ENCODE measurements around the gene ZNF275.
"Not testable (repeated sequence)": the region's sequence is repeated elsewhere in the genome, so short reads cannot be mapped to it uniquely, and the experiment has no call there.

ZNF275 gene

GRCh38 chrX:153381684-153382532 lies 48.0 kb downstream of the ZNF275 start:
- Histone ChIP-seq H3K4me3 (no peak overlapping the region), H3K4me1 (peaks cover 0 to 4% (median 0%) of the 10 kb centered on the region in 4 donors), H3K27ac (no peak overlapping the region), H3K9me3 (no peaks in the 10 kb centered on the region), H3K36me3 (no peaks in the 10 kb centered on the region), H3K27me3 (no peaks in the 10 kb centered on the region)
- intact Hi-C loops (cut with DNase I; ENCODE audit: low total_unique reads): no loop called here
- no peak for DNase-seq
- no peak for TF ChIP-seq CTCF (IDR thresholded peaks at IDR 0.05)

- H3K27ac ChIP-seq: no peak overlapping the region
These were observed 48.9 kb downstream of the ZNF275 start for GRCh38 chrX:153382563-153383482.

GRCh38 chrX:153384390-153384789 lies 50.4 kb downstream of the ZNF275 start:
- Histone ChIP-seq H3K4me1 (peaks cover 0 to 4% (median 0%) of the 10 kb centered on the region in 4 donors), H3K36me3 (no peaks in the 10 kb centered on the region), H3K27ac (no peak overlapping the region), H3K9me3 (no peaks in the 10 kb centered on the region), H3K4me3 (no peak overlapping the region), H3K27me3 (no peaks in the 10 kb centered on the region)
- no peak for TF ChIP-seq CTCF (IDR thresholded peaks at IDR 0.05)
- DNase-seq: no peak
- intact Hi-C loops (cut with DNase I; ENCODE audit: low total_unique reads): no loop called here

More at GRCh38 chrX:153382563-153383482, 48.9 kb downstream of the ZNF275 start:
- peaks cover 0 to 4% (median 0%) of the 10 kb centered on the region in 4 donors for H3K4me1 ChIP-seq
- no peak for TF ChIP-seq CTCF (IDR thresholded peaks at IDR 0.05)
- H3K4me3 ChIP-seq: no peak overlapping the region
- H3K9me3 ChIP-seq: no peaks in the 10 kb centered on the region
- no peaks in the 10 kb centered on the region for H3K36me3 ChIP-seq
- intact Hi-C loops (cut with DNase I; ENCODE audit: low total_unique reads): no loop called here
- no peaks in the 10 kb centered on the region for H3K27me3 ChIP-seq
- no peak for DNase-seq

GRCh38 chrX:153384973-153385372 lies 51.0 kb downstream of the ZNF275 start:
- H3K4me3 ChIP-seq; intact Hi-C loops (cut with DNase I; ENCODE audit: low total_unique reads); H3K4me1 ChIP-seq; H3K27me3 ChIP-seq; H3K9me3 ChIP-seq; DNase-seq; H3K36me3 ChIP-seq; H3K27ac ChIP-seq: not testable (repeated sequence)

- intact Hi-C loops (cut with DNase I; ENCODE audit: low total_unique reads): no loop called here
- Histone ChIP-seq H3K27me3 (no peaks in the 10 kb centered on the region), H3K4me3 (no peak overlapping the region), H3K36me3 (no peaks in the 10 kb centered on the region), H3K4me1 (peaks cover 0 to 4% (median 0%) of the 10 kb centered on the region in 4 donors), H3K9me3 (no peaks in the 10 kb centered on the region), H3K27ac (no peak overlapping the region)
- TF ChIP-seq CTCF (IDR thresholded peaks at IDR 0.05): no peak
- DNase-seq: no peak
These were observed 52.1 kb downstream of the ZNF275 start for GRCh38 chrX:153386097-153386496.

GRCh38 chrX:153387345-153387744 lies 53.4 kb downstream of the ZNF275 start:
- H3K9me3 ChIP-seq: no peaks in the 10 kb centered on the region
- no peaks in the 10 kb centered on the region for H3K4me1 ChIP-seq
- no peak overlapping the region for H3K27ac ChIP-seq
- no peaks in the 10 kb centered on the region for H3K36me3 ChIP-seq
- no peak for DNase-seq
- no peak for TF ChIP-seq CTCF (IDR thresholded peaks at IDR 0.05)
- H3K4me3 ChIP-seq: no peak overlapping the region
- H3K27me3 ChIP-seq: no peaks in the 10 kb centered on the region
- intact Hi-C loops (cut with DNase I; ENCODE audit: low total_unique reads): no loop called here
